IMR-90 (cell line): Measurements from ENCODE around the gene TIAM2. TPM values are rescaled to one million over a fixed set of nuclear protein-coding genes. Genes with fewer than 3 reads are reported as not detected.
A peak's percentile ranks its signal among the peaks of the same experiment; 100 is the strongest.

ENCODE experiments used
- ATAC-seq: fragments of 200-7000 bp; cut with Tn5 transposase; 2 replicates; pipeline ENCODE4 v1.9.1; 2020; ENCODE audit warnings: low read depth, mild to moderate bottlenecking, moderate library complexity
- BruUV-seq: library from RNA; stranded (reverse); fragments of 400-500 nt; replicated peaks from 2 replicates; lab custom pipeline; 2021; lab: Mats Ljungman, UMichigan
- CTCF ChIA-PET: fragments of 300-600 bp; formaldehyde crosslinking; extraction: SDS; loops from one replicate; lab custom pipeline; 2021; ENCODE audit warnings: antibody characterized with exemption; lab: Yijun Ruan, JAX
- POLR2A ChIA-PET: fragments of 300-600 bp; sonication (Branson Sonifier 250); formaldehyde crosslinking; loops from one replicate; lab custom pipeline; 2022; ENCODE audit warnings: antibody characterized with exemption; ENCODE audit not compliant: unreplicated experiment; lab: Charles Lee
- DNase-seq: peaks from one replicate; pipeline ENCODE4 v3.0.0; 2013
- H2AFZ ChIP-seq: replicated peaks from 2 replicates; pipeline ENCODE3; 2013; ENCODE audit warnings: low read length, mild to moderate bottlenecking; ENCODE audit not compliant: poor library complexity
- H2AK5ac ChIP-seq: 2 replicates; pipeline ENCODE4 v1.6.1; 2013; ENCODE audit warnings: low read depth, low read length, inconsistent platforms
- H2AK9ac ChIP-seq: replicated peaks from 2 replicates; pipeline ENCODE3; 2013; ENCODE audit warnings: mild to moderate bottlenecking, low read depth, low read length, moderate library complexity; ENCODE audit not compliant: poor library complexity
- H2BK120ac ChIP-seq: 2 replicates; pipeline ENCODE4 v1.6.1; 2013; ENCODE audit warnings: low read depth, low read length, inconsistent platforms
- H2BK15ac ChIP-seq: 3 replicates; pipeline ENCODE4 v1.6.1; 2013; ENCODE audit warnings: low read depth, low read length, inconsistent platforms
- H2BK20ac ChIP-seq: 2 replicates; pipeline ENCODE4 v1.6.1; 2013; ENCODE audit warnings: low read depth, mild to moderate bottlenecking, inconsistent platforms, low read length, moderate library complexity
- H2BK5ac ChIP-seq: 2 replicates; pipeline ENCODE4 v1.6.1; 2013; ENCODE audit warnings: mild to moderate bottlenecking, low read depth, low read length, inconsistent platforms; ENCODE audit not compliant: poor library complexity, severe bottlenecking
- H3K14ac ChIP-seq: replicated peaks from 2 replicates; pipeline ENCODE4 v1.6.1; 2013; ENCODE audit warnings: low read depth, low read length, inconsistent platforms
- H3K18ac ChIP-seq: 2 replicates; pipeline ENCODE4 v1.6.1; 2013; ENCODE audit warnings: low read depth, low read length, control low read depth
- H3K23ac ChIP-seq: 2 replicates; pipeline ENCODE4 v1.6.1; 2013; ENCODE audit warnings: low read depth, low read length, inconsistent platforms
- H3K27ac ChIP-seq: 2 replicates; pipeline ENCODE4 v1.5.1; 2013; ENCODE audit warnings: mild to moderate bottlenecking, control low read depth, low read length; ENCODE audit not compliant: insufficient read depth
- H3K27me3 ChIP-seq: 2 replicates; pipeline ENCODE4 v1.6.1; 2013; ENCODE audit warnings: low read length; ENCODE audit not compliant: control insufficient read depth, insufficient read depth
- H3K36me3 ChIP-seq: 2 replicates; pipeline ENCODE4 v1.6.1; 2013; ENCODE audit warnings: low read length, mixed read lengths; ENCODE audit not compliant: control insufficient read depth, insufficient read depth
- H3K4ac ChIP-seq: 2 replicates; pipeline ENCODE4 v1.6.1; 2013; ENCODE audit warnings: low read depth, low read length, inconsistent platforms
- H3K4me1 ChIP-seq: 2 replicates; pipeline ENCODE4 v1.6.1; 2013; ENCODE audit warnings: low read length, mixed read lengths; ENCODE audit not compliant: control insufficient read depth, insufficient read depth
- H3K4me2 ChIP-seq: 2 replicates; pipeline ENCODE4 v1.6.1; 2013; ENCODE audit warnings: low read depth, mild to moderate bottlenecking, control low read depth, low read length, moderate library complexity
- H3K4me3 ChIP-seq: 2 replicates; pipeline ENCODE4 v1.5.1; 2013; ENCODE audit warnings: low read depth, mild to moderate bottlenecking, control low read depth, low read length, moderate library complexity; ENCODE audit not compliant: insufficient read depth
- H3K56ac ChIP-seq: 2 replicates; pipeline ENCODE4 v1.6.1; 2013; ENCODE audit warnings: low read length, inconsistent platforms; ENCODE audit not compliant: insufficient read depth; ENCODE audit errors: extremely low read depth
- H3K79me1 ChIP-seq, 2 experiments: 2 replicates each; pipeline ENCODE4 v1.6.1; 2013; ENCODE audit warnings: low read length in 2 of 2, inconsistent platforms in 1 of 2, low read depth in 1 of 2
- H3K9ac ChIP-seq: 2 replicates; pipeline ENCODE4 v1.6.1; 2013; ENCODE audit warnings: low read depth, low read length, control low read depth
- H3K9me1 ChIP-seq: 2 replicates; pipeline ENCODE4 v1.6.1; 2013; ENCODE audit warnings: low read length, inconsistent platforms; ENCODE audit not compliant: insufficient read depth
- H3K9me3 ChIP-seq: 2 replicates; pipeline ENCODE4 v1.6.1; 2013; ENCODE audit warnings: low read length; ENCODE audit not compliant: control insufficient read depth, insufficient read depth
- H4K20me1 ChIP-seq: 2 replicates; pipeline ENCODE4 v1.6.1; 2013; ENCODE audit warnings: low read length, inconsistent platforms; ENCODE audit not compliant: insufficient read depth
- H4K5ac ChIP-seq: 2 replicates; pipeline ENCODE4 v1.6.1; 2013; ENCODE audit warnings: mild to moderate bottlenecking, low read depth, low read length, control low read depth
- H4K8ac ChIP-seq, 2 experiments: 2 replicates each; pipeline ENCODE4 v1.6.1; 2013; ENCODE audit warnings: low read depth in 2 of 2, low read length in 2 of 2, control low read depth in 1 of 2, inconsistent platforms in 1 of 2
- H4K91ac ChIP-seq: 2 replicates; pipeline ENCODE4 v1.6.1; 2013; ENCODE audit warnings: low read depth, low read length, inconsistent platforms; ENCODE audit not compliant: insufficient read depth
- BHLHE40 ChIP-seq: fragments of 150-350 bp; IDR thresholded peaks from 2 replicates; pipeline ENCODE4 v1.6.1; 2016; ENCODE audit warnings: mild to moderate bottlenecking, low read depth, low read length
- CHD1 ChIP-seq: IDR thresholded peaks from 2 replicates; pipeline ENCODE4 v1.6.1; 2012; ENCODE audit warnings: low read depth, low read length, improper control_type of control experiment
- FOS ChIP-seq: fragments of 150-350 bp; IDR thresholded peaks from 2 replicates; pipeline ENCODE4 v1.6.1; 2016; ENCODE audit warnings: low read depth, low read length
- MAFK ChIP-seq: IDR thresholded peaks from 2 replicates; pipeline ENCODE4 v1.6.1; 2012; ENCODE audit warnings: low read depth, low read length, improper control_type of control experiment
- MAZ ChIP-seq: IDR thresholded peaks from 2 replicates; pipeline ENCODE4 v1.6.1; 2012; ENCODE audit warnings: low read depth, mild to moderate bottlenecking, low read length, improper control_type of control experiment, moderate library complexity, borderline replicate concordance
- MXI1 ChIP-seq: IDR thresholded peaks from 2 replicates; pipeline ENCODE4 v1.6.1; 2012; ENCODE audit warnings: low read depth, mild to moderate bottlenecking, low read length, moderate library complexity, borderline replicate concordance
- RCOR1 ChIP-seq: IDR thresholded peaks from 2 replicates; pipeline ENCODE4 v1.6.1; 2012; ENCODE audit warnings: mild to moderate bottlenecking, low read length, improper control_type of control experiment; ENCODE audit not compliant: insufficient replicate concordance
- RFX5 ChIP-seq: IDR thresholded peaks from 2 replicates; pipeline ENCODE4 v1.8.0; 2012; ENCODE audit warnings: low read depth, mild to moderate bottlenecking, low read length, moderate library complexity
- SMC3 ChIP-seq: fragments of 150-350 bp; IDR thresholded peaks from 2 replicates; pipeline ENCODE4 v1.6.1; 2016; ENCODE audit warnings: low read depth, mild to moderate bottlenecking, antibody characterized with exemption, low read length, moderate library complexity
- WGBS, 2 experiments: methylation state at CpG; one replicate each; pipeline versions ENCODE4 v1.1.5 to v1.1.7; 2013; ENCODE audit warnings: missing lambda C conversion rate in 2 of 2; ENCODE audit not compliant: insufficient read length in 1 of 2; ENCODE audit errors: extremely low coverage in 2 of 2; 5-methylcytosine and 5-hydroxymethylcytosine counted together
- dilution Hi-C: fragments of 300-500 bp; cut with HindIII; formaldehyde crosslinking; loops from one replicate; pipeline ENCODE4 v1.14.3; 2018; ENCODE audit warnings: low sequenced_read_pairs; ENCODE audit not compliant: unreplicated experiment
- in situ Hi-C: fragments of 300-500 bp; cut with MboI; formaldehyde crosslinking; loops from 3 replicates; pipeline ENCODE4 v1.14.3; 2019; ENCODE audit warnings: low sequenced_read_pairs, inconsistent platforms, mixed read lengths
- intact Hi-C: fragments of 100-400 bp; cut with micrococcal nuclease; formaldehyde crosslinking; loops from 2 replicates; pipeline ENCODE4 v1.10.0; 2022
- polyA plus RNA-seq, 3 experiments: library from polyadenylated mRNA; depleted of rRNA; stranded (reverse); fragments of >200 nt; gene quantifications; 2 replicates each; pipeline ENCODE4 v1.2.3, GENCODE V29; 2012; ENCODE audit warnings: low replicate concordance in 1 of 3
- total RNA-seq: library from RNA; depleted of rRNA; stranded (reverse); fragments of >200 nt; gene quantifications from 2 replicates; pipeline ENCODE4 v1.2.3, GENCODE V29; 2012
- TF ChIP-seq, protein P1 (sequence below): fragments of 150-350 bp; IDR thresholded peaks from 2 replicates; pipeline ENCODE4 v1.6.1; 2017; ENCODE audit warnings: mild to moderate bottlenecking, antibody characterized with exemption, low read length, low read depth
- TF ChIP-seq, protein P2 (sequence below): fragments of 150-350 bp; IDR thresholded peaks from 2 replicates; pipeline ENCODE4 v1.6.1; 2016; ENCODE audit warnings: low read depth, mild to moderate bottlenecking, low read length, moderate library complexity, borderline replicate concordance
- TF ChIP-seq, protein P3 (sequence below): conservative IDR thresholded peaks from 2 replicates; pipeline ENCODE4 v1.5.1; 2012; ENCODE audit warnings: mild to moderate bottlenecking, low read depth, low read length, improper control_type of control experiment

TIAM2 gene
- total and polyA plus RNA-seq, 2 of the 4 experiments (the other 2 are of a cell fraction): 3.1 to 4.7 TPM

DNA sequence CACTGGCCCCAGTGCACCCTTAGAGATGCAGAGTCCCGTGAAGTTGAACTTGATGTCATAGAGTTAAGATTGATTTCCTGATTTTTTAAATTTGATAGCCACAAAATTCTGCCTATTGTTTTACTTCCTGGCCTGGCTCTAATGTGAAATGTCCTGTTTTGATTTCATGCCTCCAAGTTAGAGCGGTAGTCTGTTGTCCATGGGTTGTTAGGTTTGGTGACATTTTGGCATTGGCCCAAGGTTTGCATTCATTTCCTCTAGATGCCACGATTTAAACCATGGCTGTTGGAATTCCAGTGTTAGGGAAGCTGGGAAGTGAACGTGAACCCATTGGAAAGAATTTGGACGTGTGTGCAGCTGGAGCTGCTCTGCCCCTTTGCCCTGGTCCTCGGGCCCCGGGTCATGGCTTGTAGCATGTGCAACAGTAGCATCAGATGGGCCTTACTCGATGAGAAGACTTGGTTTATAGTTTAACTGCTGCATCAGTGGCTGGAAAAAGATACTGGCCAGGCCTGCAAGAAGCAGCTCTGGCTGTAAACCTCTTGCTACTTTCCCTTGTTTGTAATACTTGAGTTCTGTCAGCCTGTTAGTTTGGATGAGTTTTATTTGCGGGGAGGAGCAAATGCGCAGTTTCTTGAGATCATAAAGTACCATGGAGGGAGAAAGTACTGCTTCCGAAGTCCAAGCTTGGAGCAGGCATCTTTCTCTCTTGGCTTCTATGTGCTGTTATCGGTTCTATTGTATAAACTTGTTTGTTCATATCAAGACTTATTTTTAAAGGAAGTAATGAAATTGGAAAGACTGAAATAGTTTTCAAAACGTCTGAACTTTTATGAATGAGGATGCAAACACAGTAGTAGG lies 147.3 kb downstream of the TIAM2 start:
- peak overlapping the region; percentile 73; the same call in 1 of the 2 replicates for H3K27ac ChIP-seq
- in situ Hi-C loops: no loop called here
- peak overlapping the region; percentile 81 for H2BK20ac ChIP-seq
- peaks cover 0 to 24% of the 10 kb centered on the region in 2 experiments; a peak in 2 of 4 replicates for H3K79me1 ChIP-seq
- BruUV-seq: no TSS peak
- H3K56ac ChIP-seq: peak overlapping the region; percentile 58; the same call in 1 of the 2 replicates
- H3K27me3 ChIP-seq: no peaks in the 10 kb centered on the region
- no peaks in the 10 kb centered on the region for H3K36me3 ChIP-seq
- peak overlapping the region; percentile 74; the same call in 1 of the 2 replicates for H2AK5ac ChIP-seq
- H4K91ac ChIP-seq: peak overlapping the region; percentile 86
- H2AK9ac ChIP-seq: peak overlapping the region; percentile 26
- intact Hi-C loops: no loop called here
- ChIA-PET POLR2A (interaction anchor here (0.5 kb wide), 1 partner anchor 450 kb away, joined by 7 read pairs; no protein-coding TSS in a partner anchor), CTCF (interaction anchor here (1.3 kb wide), 1 partner anchor 211 kb away, joined by 3 read pairs; no protein-coding TSS in a partner anchor)
- no peak overlapping the region for H3K4me3 ChIP-seq
- peak overlapping the region; percentile 77 for H3K4me2 ChIP-seq
- 58% methylated on average over 5 of the region's 13 CpGs; no CpG with 5 or more reads in 1 of the 2 experiments for WGBS, 2 experiments
- DNase-seq (no peak), ATAC-seq (peak; percentile 15)
- H4K5ac ChIP-seq: peak overlapping the region; percentile 77
- no peaks in the 10 kb centered on the region for H4K20me1 ChIP-seq
- peaks cover 19% of the 10 kb centered on the region for H3K4me1 ChIP-seq
- H3K9me1 ChIP-seq: peaks cover 19% of the 10 kb centered on the region
- H3K9ac ChIP-seq: 0 out of 2 replicates have a peak overlapping the region, but pooled peaks have one; percentile 24
- peak overlapping the region; percentile 92 for H3K23ac ChIP-seq
- dilution Hi-C loops: no loop called here
- H4K8ac ChIP-seq: peak overlapping the region; percentile 40 to 73
- peak overlapping the region; percentile 79 for H3K14ac ChIP-seq
- H3K18ac ChIP-seq: peak overlapping the region; percentile 49; the same call in 1 of the 2 replicates
- H2BK5ac ChIP-seq: peak overlapping the region; percentile 84
- peak overlapping the region; percentile 72; the same call in 1 of the 3 replicates for H2BK15ac ChIP-seq
- peak overlapping the region; percentile 89 for H2BK120ac ChIP-seq
- H3K4ac ChIP-seq: peak overlapping the region; percentile 90
- peak overlapping the region; percentile 84 for H2AFZ ChIP-seq
- no peaks in the 10 kb centered on the region for H3K9me3 ChIP-seq
- TF ChIP-seq, protein P1, sequence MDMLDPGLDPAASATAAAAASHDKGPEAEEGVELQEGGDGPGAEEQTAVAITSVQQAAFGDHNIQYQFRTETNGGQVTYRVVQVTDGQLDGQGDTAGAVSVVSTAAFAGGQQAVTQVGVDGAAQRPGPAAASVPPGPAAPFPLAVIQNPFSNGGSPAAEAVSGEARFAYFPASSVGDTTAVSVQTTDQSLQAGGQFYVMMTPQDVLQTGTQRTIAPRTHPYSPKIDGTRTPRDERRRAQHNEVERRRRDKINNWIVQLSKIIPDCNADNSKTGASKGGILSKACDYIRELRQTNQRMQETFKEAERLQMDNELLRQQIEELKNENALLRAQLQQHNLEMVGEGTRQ: no peak
- TF ChIP-seq MAZ: no peak
- TF ChIP-seq MAFK: no peak
- TF ChIP-seq MXI1: no peak
- no peak for TF ChIP-seq CHD1
- no peak for TF ChIP-seq SMC3
- TF ChIP-seq, protein P2, sequence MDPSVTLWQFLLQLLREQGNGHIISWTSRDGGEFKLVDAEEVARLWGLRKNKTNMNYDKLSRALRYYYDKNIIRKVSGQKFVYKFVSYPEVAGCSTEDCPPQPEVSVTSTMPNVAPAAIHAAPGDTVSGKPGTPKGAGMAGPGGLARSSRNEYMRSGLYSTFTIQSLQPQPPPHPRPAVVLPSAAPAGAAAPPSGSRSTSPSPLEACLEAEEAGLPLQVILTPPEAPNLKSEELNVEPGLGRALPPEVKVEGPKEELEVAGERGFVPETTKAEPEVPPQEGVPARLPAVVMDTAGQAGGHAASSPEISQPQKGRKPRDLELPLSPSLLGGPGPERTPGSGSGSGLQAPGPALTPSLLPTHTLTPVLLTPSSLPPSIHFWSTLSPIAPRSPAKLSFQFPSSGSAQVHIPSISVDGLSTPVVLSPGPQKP: no peak
- TF ChIP-seq, protein P3, sequence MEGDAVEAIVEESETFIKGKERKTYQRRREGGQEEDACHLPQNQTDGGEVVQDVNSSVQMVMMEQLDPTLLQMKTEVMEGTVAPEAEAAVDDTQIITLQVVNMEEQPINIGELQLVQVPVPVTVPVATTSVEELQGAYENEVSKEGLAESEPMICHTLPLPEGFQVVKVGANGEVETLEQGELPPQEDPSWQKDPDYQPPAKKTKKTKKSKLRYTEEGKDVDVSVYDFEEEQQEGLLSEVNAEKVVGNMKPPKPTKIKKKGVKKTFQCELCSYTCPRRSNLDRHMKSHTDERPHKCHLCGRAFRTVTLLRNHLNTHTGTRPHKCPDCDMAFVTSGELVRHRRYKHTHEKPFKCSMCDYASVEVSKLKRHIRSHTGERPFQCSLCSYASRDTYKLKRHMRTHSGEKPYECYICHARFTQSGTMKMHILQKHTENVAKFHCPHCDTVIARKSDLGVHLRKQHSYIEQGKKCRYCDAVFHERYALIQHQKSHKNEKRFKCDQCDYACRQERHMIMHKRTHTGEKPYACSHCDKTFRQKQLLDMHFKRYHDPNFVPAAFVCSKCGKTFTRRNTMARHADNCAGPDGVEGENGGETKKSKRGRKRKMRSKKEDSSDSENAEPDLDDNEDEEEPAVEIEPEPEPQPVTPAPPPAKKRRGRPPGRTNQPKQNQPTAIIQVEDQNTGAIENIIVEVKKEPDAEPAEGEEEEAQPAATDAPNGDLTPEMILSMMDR: no peak
- TF ChIP-seq FOS: no peak
- no peak for TF ChIP-seq RFX5
- TF ChIP-seq BHLHE40: no peak
- no peak for TF ChIP-seq RCOR1
